ENCODE data around the gene ZNF532. TPM values are rescaled to one million over a fixed set of nuclear protein-coding genes. Genes with fewer than 3 reads are reported as not detected.

The ZNF532 gene
- total and polyA plus RNA-seq, 9 of the 15 experiments (the other 6 are each of a cell fraction or from before 2014, with no cell fraction given), result 0.42 TPM; not detected in 8

DNA sequence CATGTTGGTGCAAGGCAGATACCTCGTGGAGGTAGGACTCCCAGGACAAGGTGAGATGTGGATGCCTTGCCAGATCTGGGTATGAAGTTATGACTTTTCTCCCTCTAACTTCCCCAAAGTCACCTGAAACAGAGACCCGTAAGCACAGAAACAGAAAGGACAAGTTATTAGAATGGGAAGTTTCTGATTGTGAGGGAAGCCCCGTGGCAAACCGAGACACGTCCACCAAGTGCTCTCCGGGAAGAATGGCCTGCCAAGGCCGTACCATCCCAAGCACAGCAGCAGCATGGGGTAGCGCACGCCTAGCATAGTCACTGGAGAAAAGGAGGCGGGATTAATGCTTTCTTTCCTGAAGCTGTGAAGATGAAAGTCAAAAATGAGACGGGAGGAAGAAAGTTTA is 110.6 kb downstream of the ZNF532 start:
- in situ Hi-C loops (cut with MboI), result no loop called here
- ATAC-seq (no peak), FAIRE-seq (no peak), DNase-seq (ENCODE audit: extremely low read depth in 1 of 4, low spot score in 3 of 4) (no peak)
- POLR2A ChIA-PET, result interaction anchor here (0.5 to 1.3 kb wide), 2 partner anchors 79 to 110 kb away, joined by 3 read pairs; no protein-coding TSS in a partner anchor
- intact Hi-C loops (cut with micrococcal nuclease), result no loop called here
- 2% methylated on average over 10 of the region's 11 CpGs for WGBS (ENCODE audit: insufficient coverage, low coverage, missing lambda C conversion rate)
- H3K4me3 ChIP-seq, result no peak overlapping the region
- no peaks in the 10 kb centered on the region for H3K9me3 ChIP-seq (replicated peaks; ENCODE audit: control insufficient read depth, insufficient read depth, low read depth, low read length)
- H3K9me1 ChIP-seq (ENCODE audit: control insufficient read depth, insufficient read depth, low read length), result no peaks in the 10 kb centered on the region
- H3K27me3 ChIP-seq (ENCODE audit: control insufficient read depth in 2 of 2, insufficient read depth in 2 of 2, low read length in 2 of 2), result peaks cover 0 to 19% of the 10 kb centered on the region in 2 experiments; a peak in 2 of 5 replicates
- H4K20me1 ChIP-seq (replicated peaks; ENCODE audit: control insufficient read depth, insufficient read depth, low read length), result no peaks in the 10 kb centered on the region
- no peak overlapping the region for H3K9ac ChIP-seq (ENCODE audit: insufficient read depth in 1 of 2, low read depth in 2 of 2, low read length in 2 of 2)
- TF ChIP-seq MYBL2 (IDR thresholded peaks at IDR 0.05; ENCODE audit: low read depth), result no peak
- TF ChIP-seq MYBL2 (CRISPR knock-in tag; IDR thresholded peaks at IDR 0.05; ENCODE audit: borderline replicate concordance), result no peak
- no peak for TF ChIP-seq AFF1 (IDR thresholded peaks at IDR 0.05; ENCODE audit: low read depth in 1 of 2, partially characterized antibody in 2 of 2)
- no peak for TF ChIP-seq LEF1 (IDR thresholded peaks at IDR 0.05)
- no peak for TF ChIP-seq SIN3B (IDR thresholded peaks at IDR 0.05; ENCODE audit: low read depth)
- TF ChIP-seq HDAC3 (IDR thresholded peaks at IDR 0.05; ENCODE audit: borderline replicate concordance, partially characterized antibody), result no peak
- TF ChIP-seq NFIX (CRISPR knock-in tag; IDR thresholded peaks at IDR 0.05; ENCODE audit: low read depth), result no peak
- TF ChIP-seq ATF4 (CRISPR knock-in tag; IDR thresholded peaks at IDR 0.05), result no peak
- H3K4me1 ChIP-seq (replicated peaks in 1 of 2; ENCODE audit: control insufficient read depth in 2 of 2, insufficient read depth in 2 of 2, low read length in 2 of 2), result no peaks in the 10 kb centered on the region
- no peaks in the 10 kb centered on the region for H3K36me3 ChIP-seq (ENCODE audit: control insufficient read depth, insufficient read depth, low read length)
- BruUV-seq (replicated peaks), result no TSS peak
- H3K27ac ChIP-seq (ENCODE audit: extremely low read depth, low read depth, low read length), result no peak overlapping the region
- no peak overlapping the region for H2AFZ ChIP-seq (ENCODE audit: low read depth, low read length)
- CTCF ChIA-PET (ENCODE audit: low intra/inter-chr PET ratio), result no interaction called here
- no peak overlapping the region for H3K4me2 ChIP-seq (ENCODE audit: insufficient read depth, low read length)
- H3K79me2 ChIP-seq (ENCODE audit: control insufficient read depth, insufficient read depth, low read length), result no peaks in the 10 kb centered on the region
